Karpas-422 (cell line): ENCODE data around the gene BARX2. TPM values are rescaled to one million over a fixed set of nuclear protein-coding genes. Genes with fewer than 3 reads are reported as not detected.

Experiments
- DNase-seq: peaks from one replicate; pipeline ENCODE4 v3.0.0-alpha.2; 2015
- H2AFZ ChIP-seq: fragments of 200-600 bp; sonication (generic); 2 replicates; pipeline ENCODE4 v1.6.1; 2014; ENCODE audit warnings: antibody characterized with exemption, low read length, mixed read lengths
- H3K27ac ChIP-seq: fragments of 200-600 bp; sonication (generic); 2 replicates; pipeline ENCODE4 v1.5.1; 2014; ENCODE audit warnings: mild to moderate bottlenecking, low read length, moderate library complexity
- H3K27me3 ChIP-seq: fragments of 200-600 bp; sonication (generic); 2 replicates; pipeline ENCODE4 v1.6.1; 2014; ENCODE audit warnings: low read length, mixed read lengths
- H3K36me3 ChIP-seq: fragments of 200-600 bp; sonication (generic); 2 replicates; pipeline ENCODE4 v1.6.1; 2014; ENCODE audit warnings: low read length, mixed read lengths; ENCODE audit not compliant: insufficient read depth
- H3K4me1 ChIP-seq: fragments of 200-600 bp; sonication (generic); 2 replicates; pipeline ENCODE4 v1.6.1; 2014; ENCODE audit warnings: mild to moderate bottlenecking, low read length, mixed read lengths
- H3K4me2 ChIP-seq: fragments of 200-600 bp; sonication (generic); 2 replicates; pipeline ENCODE4 v1.6.1; 2014; ENCODE audit warnings: low read length, low read depth, mild to moderate bottlenecking; ENCODE audit not compliant: poor library complexity, severe bottlenecking
- H3K4me3 ChIP-seq: fragments of 200-600 bp; sonication (generic); 2 replicates; pipeline ENCODE4 v1.5.1; 2014; ENCODE audit warnings: mild to moderate bottlenecking, antibody characterized with exemption, low read length, mixed read lengths
- H3K79me2 ChIP-seq: fragments of 200-600 bp; sonication (generic); 2 replicates; pipeline ENCODE4 v1.6.1; 2014; ENCODE audit warnings: mild to moderate bottlenecking, low read length, mixed read lengths
- H3K9ac ChIP-seq: fragments of 200-600 bp; sonication (generic); 2 replicates; pipeline ENCODE4 v1.6.0; 2014; ENCODE audit warnings: low read length
- H3K9me2 ChIP-seq: fragments of 200-600 bp; sonication (generic), shearing (Covaris generic); replicated peaks from 2 replicates; pipeline ENCODE4 v1.6.0; 2014; ENCODE audit warnings: mild to moderate bottlenecking, low read length, moderate library complexity; ENCODE audit not compliant: insufficient read depth
- H3K9me3 ChIP-seq: fragments of 300-700, 200-600 bp; sonication (generic); 2 replicates; pipeline ENCODE4 v1.6.1; 2014; ENCODE audit warnings: low read length, mixed read lengths
- H4K20me1 ChIP-seq: fragments of 200-600 bp; sonication (generic); 2 replicates; pipeline ENCODE4 v1.6.1; 2014; ENCODE audit warnings: mild to moderate bottlenecking, antibody characterized with exemption, low read length, low read depth; ENCODE audit not compliant: insufficient read depth
- total RNA-seq: library from RNA; depleted of rRNA; stranded (reverse); fragments of >200 nt; shearing (Covaris generic); gene quantifications from 2 replicates; pipeline ENCODE4 v1.2.3, GENCODE V29; 2014; ENCODE audit warnings: low replicate concordance

The BARX2 gene
- total RNA-seq, 1 experiment from 2014 or later, result not detected

DNA sequence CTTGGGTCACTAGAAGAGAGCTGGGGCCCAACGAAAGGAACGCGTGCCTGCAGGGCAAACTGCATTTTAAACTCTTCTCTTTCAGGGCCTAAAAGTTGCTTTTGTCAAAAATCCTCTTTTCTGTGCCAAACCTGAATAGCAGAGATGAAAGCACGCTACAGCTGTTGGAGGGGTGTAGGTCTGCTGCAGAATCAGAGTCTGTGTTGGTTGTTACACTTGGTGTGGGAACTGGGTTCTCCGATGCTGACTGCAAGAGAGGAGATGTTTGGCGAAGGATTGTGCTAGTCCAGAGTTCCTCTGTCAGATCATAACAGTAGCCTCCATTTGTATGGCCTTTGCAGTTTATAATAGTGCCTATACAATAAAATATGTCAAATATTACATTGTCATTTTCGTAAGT is 41.8 kb downstream of the BARX2 start:
- H3K79me2 ChIP-seq, result no peaks in the 10 kb centered on the region
- no peaks in the 10 kb centered on the region for H3K4me1 ChIP-seq
- H3K9me3 ChIP-seq, result no peaks in the 10 kb centered on the region
- no peaks in the 10 kb centered on the region for H3K36me3 ChIP-seq
- no peak overlapping the region for H3K4me3 ChIP-seq
- H3K27ac ChIP-seq, result no peak overlapping the region
- no peak for DNase-seq
- no peaks in the 10 kb centered on the region for H3K9me2 ChIP-seq
- no peak overlapping the region for H3K4me2 ChIP-seq
- no peak overlapping the region for H2AFZ ChIP-seq
- H3K27me3 ChIP-seq, result no peaks in the 10 kb centered on the region
- H4K20me1 ChIP-seq, result no peaks in the 10 kb centered on the region
- H3K9ac ChIP-seq, result no peak overlapping the region

- Histone ChIP-seq H3K27ac (no peak overlapping the region), H2AFZ (no peak overlapping the region), H3K9ac (no peak overlapping the region), H3K4me3 (no peak overlapping the region), H3K4me2 (no peak overlapping the region), H4K20me1 (no peaks in the 10 kb centered on the region), H3K9me2 (no peaks in the 10 kb centered on the region), H3K4me1 (no peaks in the 10 kb centered on the region), H3K27me3 (no peaks in the 10 kb centered on the region), H3K79me2 (no peaks in the 10 kb centered on the region), H3K36me3 (no peaks in the 10 kb centered on the region), H3K9me3 (no peaks in the 10 kb centered on the region)
- DNase-seq, result no peak
These were observed 42.4 kb downstream of the BARX2 start for GRCh38 chr11:129418039-129418438.

DNA sequence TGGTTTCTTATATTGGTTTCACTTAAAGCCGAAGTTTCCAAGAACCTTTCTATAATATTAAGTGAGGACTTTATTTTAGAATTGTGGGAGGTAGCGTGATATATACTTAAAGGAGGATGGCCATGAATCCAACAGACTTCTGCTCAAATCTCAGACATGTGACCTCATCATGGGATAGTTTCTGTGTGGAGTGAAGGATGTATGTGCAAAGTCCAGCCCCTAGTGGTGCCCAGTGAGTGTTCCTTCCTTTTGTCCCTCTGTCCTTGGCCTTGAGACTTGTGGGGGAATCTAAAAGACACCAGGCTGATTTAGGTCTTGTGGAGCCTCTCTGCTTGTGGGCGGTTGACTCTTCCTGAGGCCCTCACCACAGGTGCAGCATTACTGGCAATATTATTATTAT is 43.7 kb downstream of the BARX2 start:
- H3K4me2 ChIP-seq, result no peak overlapping the region
- no peak overlapping the region for H3K9ac ChIP-seq
- no peak overlapping the region for H3K4me3 ChIP-seq

GRCh38 chr11:129423426-129423825 is 47.8 kb downstream of the BARX2 start:
- Histone ChIP-seq H3K4me1 (no peaks in the 10 kb centered on the region), H3K79me2 (no peaks in the 10 kb centered on the region), H2AFZ (no peak overlapping the region), H3K9me2 (no peaks in the 10 kb centered on the region), H3K4me3 (no peak overlapping the region), H3K9ac (no peak overlapping the region), H3K27ac (no peak overlapping the region), H3K36me3 (no peaks in the 10 kb centered on the region), H3K27me3 (no peaks in the 10 kb centered on the region), H4K20me1 (no peaks in the 10 kb centered on the region), H3K9me3 (no peaks in the 10 kb centered on the region), H3K4me2 (no peak overlapping the region)
- DNase-seq, result no peak

More for the DNA sequence above, 43.7 kb downstream of the BARX2 start:
- no peaks in the 10 kb centered on the region for H3K9me2 ChIP-seq
- no peaks in the 10 kb centered on the region for H4K20me1 ChIP-seq
- no peak overlapping the region for H2AFZ ChIP-seq
- H3K9me3 ChIP-seq, result no peaks in the 10 kb centered on the region
- H3K4me1 ChIP-seq, result no peaks in the 10 kb centered on the region
- H3K79me2 ChIP-seq, result no peaks in the 10 kb centered on the region
- no peaks in the 10 kb centered on the region for H3K27me3 ChIP-seq
- H3K27ac ChIP-seq, result no peak overlapping the region
- no peaks in the 10 kb centered on the region for H3K36me3 ChIP-seq
- no peak for DNase-seq

- H3K4me2 ChIP-seq, result no peak overlapping the region
- H3K9me3 ChIP-seq, result no peaks in the 10 kb centered on the region
- H4K20me1 ChIP-seq, result no peaks in the 10 kb centered on the region
- no peaks in the 10 kb centered on the region for H3K79me2 ChIP-seq
- H3K9ac ChIP-seq, result no peak overlapping the region
- no peak overlapping the region for H3K27ac ChIP-seq
- no peak for DNase-seq
- H3K9me2 ChIP-seq, result no peaks in the 10 kb centered on the region
- no peaks in the 10 kb centered on the region for H3K4me1 ChIP-seq
- no peaks in the 10 kb centered on the region for H3K36me3 ChIP-seq
- no peak overlapping the region for H3K4me3 ChIP-seq
- no peaks in the 10 kb centered on the region for H3K27me3 ChIP-seq
- no peak overlapping the region for H2AFZ ChIP-seq
These were observed 49.6 kb downstream of the BARX2 start for GRCh38 chr11:129425214-129425613.

GRCh38 chr11:129426038-129426437 is 50.4 kb downstream of the BARX2 start:
- Histone ChIP-seq H3K27me3 (no peaks in the 10 kb centered on the region), H3K4me3 (no peak overlapping the region), H3K4me2 (no peak overlapping the region), H3K9ac (no peak overlapping the region), H3K27ac (no peak overlapping the region), H3K9me3 (no peaks in the 10 kb centered on the region), H3K36me3 (no peaks in the 10 kb centered on the region), H3K4me1 (no peaks in the 10 kb centered on the region), H2AFZ (no peak overlapping the region), H3K9me2 (no peaks in the 10 kb centered on the region), H3K79me2 (no peaks in the 10 kb centered on the region), H4K20me1 (no peaks in the 10 kb centered on the region)
- DNase-seq, result no peak

- Histone ChIP-seq H3K4me3 (no peak overlapping the region), H3K4me1 (no peaks in the 10 kb centered on the region), H3K79me2 (no peaks in the 10 kb centered on the region), H3K4me2 (no peak overlapping the region), H3K9ac (no peak overlapping the region), H3K9me3 (no peaks in the 10 kb centered on the region), H3K9me2 (no peaks in the 10 kb centered on the region), H4K20me1 (no peaks in the 10 kb centered on the region), H3K27me3 (no peaks in the 10 kb centered on the region), H2AFZ (no peak overlapping the region), H3K36me3 (no peaks in the 10 kb centered on the region), H3K27ac (no peak overlapping the region)
- DNase-seq, result no peak
These were observed 51.1 kb downstream of the BARX2 start for GRCh38 chr11:129426776-129427175.

DNA sequence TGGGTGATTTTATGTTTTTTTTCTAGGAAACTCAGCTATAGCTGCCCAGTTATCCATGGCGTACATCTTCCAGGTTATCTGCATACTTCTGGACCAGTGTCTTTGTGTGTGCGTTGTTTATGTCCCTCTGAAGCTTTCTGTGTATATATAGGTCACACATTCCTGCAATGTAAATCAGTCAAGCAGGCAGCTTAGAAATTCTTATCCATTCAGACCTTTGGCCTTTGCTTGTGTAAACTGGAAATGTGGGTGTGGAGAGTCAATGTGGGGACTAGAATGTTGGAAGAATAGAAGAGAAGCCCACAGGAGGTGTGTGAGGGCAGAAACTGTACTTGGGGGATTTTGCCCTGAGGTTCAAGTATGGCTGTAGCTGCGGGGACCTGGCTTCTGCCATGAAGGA is 51.7 kb downstream of the BARX2 start:
- H3K9me3 ChIP-seq, result no peaks in the 10 kb centered on the region
- H3K27ac ChIP-seq, result no peak overlapping the region
- DNase-seq, result no peak

GRCh38 chr11:129427816-129428406 is 52.3 kb downstream of the BARX2 start:
- Histone ChIP-seq H3K27ac (no peak overlapping the region), H3K36me3 (no peaks in the 10 kb centered on the region), H3K4me3 (no peak overlapping the region), H3K79me2 (no peaks in the 10 kb centered on the region), H3K27me3 (no peaks in the 10 kb centered on the region), H3K9me2 (no peaks in the 10 kb centered on the region), H2AFZ (no peak overlapping the region), H3K4me1 (no peaks in the 10 kb centered on the region), H3K9me3 (no peaks in the 10 kb centered on the region), H4K20me1 (no peaks in the 10 kb centered on the region), H3K9ac (no peak overlapping the region), H3K4me2 (no peak overlapping the region)
- DNase-seq, result no peak

More for the DNA sequence above, 51.7 kb downstream of the BARX2 start:
- no peaks in the 10 kb centered on the region for H3K9me2 ChIP-seq
- no peaks in the 10 kb centered on the region for H3K4me1 ChIP-seq
- no peaks in the 10 kb centered on the region for H3K36me3 ChIP-seq
- H2AFZ ChIP-seq, result no peak overlapping the region
- H3K4me2 ChIP-seq, result no peak overlapping the region
- no peaks in the 10 kb centered on the region for H3K27me3 ChIP-seq
- no peaks in the 10 kb centered on the region for H4K20me1 ChIP-seq
- H3K4me3 ChIP-seq, result no peak overlapping the region
- H3K9ac ChIP-seq, result no peak overlapping the region
- no peaks in the 10 kb centered on the region for H3K79me2 ChIP-seq
